KBM-7 (cell line): ENCODE data around the gene MAP3K5.

Experiments used
- DNase-seq: peaks from one replicate; pipeline ENCODE4 v3.0.0-alpha.2; 2015
- in situ Hi-C: fragments of 300-500 bp; cut with MboI; formaldehyde crosslinking; loops from 2 replicates; pipeline ENCODE4 v1.14.3; 2020; ENCODE audit warnings: low sequenced_read_pairs, low pct_unique_long_range_greater_than_20kb, mixed read lengths

MAP3K5 gene

DNA sequence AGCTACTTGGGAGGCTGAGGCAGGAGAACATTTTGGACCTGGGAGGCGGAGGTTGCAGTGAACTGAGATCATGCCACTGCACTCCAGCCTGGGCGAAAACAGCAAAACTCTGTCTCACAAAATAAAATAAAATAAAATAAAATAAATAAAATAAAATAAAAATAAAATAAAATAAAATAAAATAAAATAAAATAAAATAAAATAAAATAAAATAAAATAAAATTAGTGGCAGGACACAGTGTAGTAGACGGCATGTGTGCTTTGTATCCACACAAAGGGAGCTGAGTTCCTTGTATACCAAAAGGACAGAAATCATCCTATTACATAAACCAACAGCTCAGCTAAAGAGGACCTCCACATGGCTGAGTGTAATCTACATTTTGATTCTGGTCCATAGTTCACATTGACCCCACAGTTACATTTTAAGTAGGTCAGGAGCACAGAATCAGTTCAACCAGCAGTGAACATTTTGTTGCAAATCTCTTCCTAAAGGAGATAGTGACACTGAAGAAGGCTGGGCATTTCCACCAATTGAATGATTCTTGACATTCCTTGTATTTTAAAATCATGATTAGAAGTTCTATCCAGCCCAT, 150.3 kb downstream of the MAP3K5 start:
- DNase-seq, result no peak
- in situ Hi-C loops, result no loop called here

DNA sequence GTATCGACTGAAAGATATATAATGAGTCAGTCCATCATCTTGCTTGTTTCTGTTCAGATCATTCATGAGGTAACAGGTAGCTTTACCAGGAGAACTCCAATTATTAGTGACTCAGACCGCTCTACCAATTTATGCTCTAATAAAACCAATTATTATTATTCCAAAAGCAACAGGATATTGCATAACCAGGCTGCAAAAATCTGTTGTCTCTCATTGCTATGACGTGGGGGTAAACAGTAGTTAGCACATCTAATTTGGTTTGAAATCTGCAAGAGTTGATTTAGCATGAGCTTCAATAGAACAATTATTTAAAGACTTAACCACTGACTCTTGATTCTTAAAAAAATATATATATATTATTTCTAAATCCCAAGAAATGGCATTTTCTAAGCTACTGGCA, 151.1 kb downstream of the MAP3K5 start:
- in situ Hi-C loops, result no loop called here
- no peak for DNase-seq

DNA sequence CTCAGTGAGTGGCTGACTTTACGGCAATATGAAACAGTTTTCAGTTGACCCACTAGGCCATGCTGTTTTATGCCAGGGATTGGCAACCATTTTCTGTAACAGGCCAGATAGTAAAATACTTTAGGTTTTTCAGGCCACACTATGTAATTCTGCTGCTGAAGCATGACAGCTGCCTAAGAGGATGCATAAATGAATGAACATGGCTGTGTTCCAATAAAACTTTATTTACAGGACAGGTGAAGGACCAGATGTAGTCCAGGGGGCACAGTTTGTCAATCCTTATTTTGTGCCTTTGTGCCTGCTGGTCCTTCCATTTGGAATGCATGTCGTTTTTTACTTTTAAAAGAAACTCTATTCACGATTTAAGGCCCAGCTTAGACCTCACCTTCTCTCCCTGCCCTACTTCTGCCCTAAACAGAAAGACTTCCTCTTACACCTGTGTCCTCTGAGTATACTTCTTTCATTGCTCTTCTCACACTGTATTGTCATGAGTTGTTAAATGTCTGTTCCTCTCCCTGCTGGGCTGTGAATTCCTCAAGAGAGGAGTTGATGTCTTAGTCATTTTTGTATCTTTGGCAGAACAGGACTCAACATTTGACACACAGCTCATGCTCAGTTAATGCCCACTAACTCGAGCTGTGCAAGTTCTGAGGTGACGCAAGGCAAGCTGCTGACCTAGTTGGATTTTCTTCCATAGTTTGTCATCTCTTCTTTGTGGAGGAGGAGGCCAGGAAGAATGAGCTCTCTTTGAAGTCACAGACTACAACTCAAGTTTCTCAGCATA, 152.0 kb downstream of the MAP3K5 start:
- in situ Hi-C loops, result no loop called here
- DNase-seq, result no peak

DNA sequence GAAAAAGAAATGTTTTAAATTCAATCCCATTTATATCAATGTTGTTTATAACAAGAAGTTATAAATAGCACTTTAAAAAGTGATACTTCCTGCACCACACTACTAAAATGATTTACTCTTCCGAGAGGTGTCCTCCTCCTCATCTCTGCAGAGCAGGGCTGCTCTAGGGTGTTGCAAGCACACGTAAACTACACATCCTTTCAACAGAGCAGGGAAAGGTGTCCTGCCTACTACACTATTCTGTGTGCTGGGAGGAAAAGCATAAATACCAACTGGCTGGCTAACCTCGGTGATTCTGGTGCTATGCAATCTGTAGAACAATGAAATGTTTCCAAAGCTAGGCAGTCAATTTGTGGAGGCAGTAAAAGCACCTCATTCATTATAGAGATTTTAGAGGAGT, 152.6 kb downstream of the MAP3K5 start:
- in situ Hi-C loops, result no loop called here

DNA sequence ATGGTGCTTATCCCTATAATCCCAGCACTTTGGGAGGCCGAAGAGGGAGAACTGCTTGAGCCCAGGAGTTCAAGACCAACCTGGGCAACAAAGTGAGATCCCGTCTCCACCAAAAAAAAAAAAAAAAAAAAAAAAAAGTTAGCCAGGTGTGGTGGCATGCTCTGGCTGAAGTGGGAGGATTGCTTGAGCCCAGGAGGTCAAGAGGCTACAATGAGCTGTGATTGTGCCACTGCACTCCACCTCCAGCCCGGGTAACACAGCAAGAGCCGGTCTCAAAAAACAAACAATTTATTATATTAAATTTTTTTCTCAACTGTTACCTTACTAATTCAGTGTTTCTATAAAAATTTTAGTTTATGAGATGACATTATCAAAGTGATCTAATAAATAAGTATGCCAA, 156.7 kb downstream of the MAP3K5 start:
- in situ Hi-C loops, result no loop called here
- DNase-seq, result no peak

More for the DNA sequence above, 152.6 kb downstream of the MAP3K5 start:
- no peak for DNase-seq

DNA sequence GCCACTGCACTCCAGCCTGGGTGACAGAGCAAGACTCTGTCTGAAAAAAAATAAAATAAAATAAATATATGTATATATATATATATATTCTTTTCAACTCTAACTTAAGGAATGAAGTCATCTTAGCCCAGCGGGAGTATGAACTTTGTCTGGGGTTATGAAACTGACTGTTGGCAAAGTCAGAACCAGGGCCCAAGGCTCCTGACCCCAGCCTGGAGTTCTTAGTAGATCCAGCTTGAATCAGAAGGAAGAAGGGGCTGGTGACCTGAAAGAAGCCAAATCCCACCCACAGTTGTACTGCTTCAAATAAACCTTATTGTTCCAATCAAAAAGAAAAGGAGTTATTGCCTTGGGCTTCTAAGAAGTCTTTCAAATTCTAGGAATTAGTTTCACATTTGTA, 158.9 kb downstream of the MAP3K5 start:
- DNase-seq, result no peak

DNA sequence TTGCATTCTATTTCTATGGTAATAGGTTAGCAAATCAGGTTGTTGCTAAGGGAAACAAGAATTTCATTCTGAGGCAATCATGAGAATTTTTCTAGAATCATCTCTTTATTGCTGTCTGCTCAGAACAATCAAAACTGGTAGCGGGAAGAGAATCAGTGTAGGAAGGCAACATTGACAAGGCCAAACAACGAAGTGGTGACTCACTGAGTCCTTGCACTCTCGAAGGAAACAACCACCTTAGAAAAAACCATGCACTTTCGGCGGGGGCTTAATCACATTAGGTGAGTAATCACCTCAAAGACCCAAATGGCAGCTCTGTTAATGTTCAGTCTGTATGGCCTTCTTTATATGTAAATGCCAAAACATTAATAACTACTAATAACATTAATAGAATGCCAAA, 163.3 kb downstream of the MAP3K5 start:
- in situ Hi-C loops, result no loop called here
- no peak for DNase-seq

More for the DNA sequence above, 158.9 kb downstream of the MAP3K5 start:
- in situ Hi-C loops, result no loop called here

DNA sequence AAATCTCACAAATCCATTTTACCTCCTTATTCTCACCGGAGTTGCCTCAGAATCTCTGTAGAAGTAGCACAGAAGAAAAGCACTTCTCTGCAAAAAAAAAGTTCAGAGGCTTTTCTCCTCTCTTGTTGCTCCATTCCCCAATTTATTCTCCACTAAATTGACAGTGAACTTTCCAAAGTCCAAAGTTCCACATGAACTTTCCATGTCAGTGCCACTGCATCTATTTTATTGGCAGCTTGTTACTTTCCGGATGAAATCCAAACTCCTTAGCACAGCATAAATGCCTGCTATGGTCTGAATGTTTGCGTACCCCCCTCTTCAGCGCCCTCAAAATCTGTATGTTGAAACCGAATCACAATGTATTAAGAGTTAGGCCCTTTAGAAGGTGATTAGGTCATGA, 165.1 kb downstream of the MAP3K5 start:
- DNase-seq, result no peak
- in situ Hi-C loops, result no loop called here

DNA sequence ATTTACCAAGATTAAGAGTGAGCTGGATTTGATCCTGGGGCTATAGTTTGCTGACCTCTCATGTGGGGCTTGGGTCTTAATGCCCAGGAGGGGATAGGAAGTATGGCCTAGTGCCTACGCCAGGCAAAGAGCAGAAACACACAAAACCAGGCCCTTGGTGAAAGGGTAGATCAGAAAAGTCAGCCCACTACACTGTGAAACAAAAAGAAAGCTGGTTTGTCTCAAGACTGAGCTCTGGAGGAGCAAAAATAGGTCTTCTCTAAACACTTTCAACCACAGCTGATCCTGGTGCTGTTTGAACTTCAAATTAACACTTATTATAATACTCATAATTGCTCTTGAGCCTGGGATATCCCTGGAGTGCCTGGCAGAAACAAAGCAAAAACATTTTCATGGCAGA, 167.0 kb downstream of the MAP3K5 start:
- no peak for DNase-seq
- in situ Hi-C loops, result no loop called here

DNA sequence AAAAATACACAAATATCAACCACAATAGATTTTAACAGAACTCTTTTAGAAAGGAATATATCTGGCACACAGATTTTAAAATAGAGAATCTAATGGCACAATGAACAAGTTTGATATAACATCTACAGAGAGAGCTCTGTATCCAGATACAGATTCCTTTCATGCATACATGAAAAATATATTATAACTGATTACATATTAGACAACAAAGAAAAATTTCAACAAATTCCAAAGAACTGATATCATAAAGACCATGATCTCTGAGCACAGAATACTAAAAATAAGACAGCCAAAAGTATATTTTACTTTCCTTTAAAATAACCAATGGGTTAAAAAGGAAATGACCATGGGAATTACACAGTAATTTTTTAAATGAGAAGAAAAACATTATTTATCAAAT, 167.9 kb downstream of the MAP3K5 start:
- in situ Hi-C loops, result no loop called here
- DNase-seq, result no peak

DNA sequence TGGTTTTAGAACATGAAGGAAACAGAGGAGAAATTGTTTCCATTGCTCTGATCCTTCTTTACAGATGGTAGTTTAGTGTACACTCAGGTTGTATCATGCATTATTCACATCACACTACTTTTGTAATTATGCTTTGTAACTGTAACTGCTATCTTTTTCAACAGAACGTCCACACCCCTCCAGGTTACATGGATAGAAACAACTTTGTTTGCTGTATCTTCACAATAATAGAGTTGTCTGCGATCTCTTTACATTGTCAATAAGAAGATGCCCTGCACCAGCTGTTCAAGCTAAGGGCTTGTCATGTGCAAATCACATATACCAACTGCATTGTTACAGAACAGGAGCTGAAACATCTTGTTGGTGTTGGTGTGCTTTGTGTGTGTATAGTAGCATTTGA, 174.2 kb downstream of the MAP3K5 start:
- in situ Hi-C loops, result no loop called here
- DNase-seq, result no peak

DNA sequence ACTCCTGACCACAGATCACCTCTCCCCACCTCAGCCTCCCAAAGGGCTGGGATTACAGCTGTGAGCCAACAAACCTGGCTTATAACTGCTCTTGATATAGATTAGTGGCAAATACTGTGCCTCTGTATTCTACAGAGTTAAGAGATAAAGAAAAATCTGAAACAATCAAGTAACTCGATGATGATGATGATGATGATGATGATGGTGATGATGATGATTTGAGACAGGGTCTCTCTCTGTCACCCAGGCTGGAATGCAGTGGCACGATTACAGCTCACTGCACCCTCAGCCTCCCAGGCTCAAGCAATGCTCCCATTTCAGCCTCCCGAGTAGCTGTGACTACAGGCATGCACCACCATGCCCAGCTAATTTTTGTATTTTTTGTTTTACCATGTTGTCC, 175.8 kb downstream of the MAP3K5 start:
- in situ Hi-C loops, result no loop called here
- DNase-seq, result no peak

DNA sequence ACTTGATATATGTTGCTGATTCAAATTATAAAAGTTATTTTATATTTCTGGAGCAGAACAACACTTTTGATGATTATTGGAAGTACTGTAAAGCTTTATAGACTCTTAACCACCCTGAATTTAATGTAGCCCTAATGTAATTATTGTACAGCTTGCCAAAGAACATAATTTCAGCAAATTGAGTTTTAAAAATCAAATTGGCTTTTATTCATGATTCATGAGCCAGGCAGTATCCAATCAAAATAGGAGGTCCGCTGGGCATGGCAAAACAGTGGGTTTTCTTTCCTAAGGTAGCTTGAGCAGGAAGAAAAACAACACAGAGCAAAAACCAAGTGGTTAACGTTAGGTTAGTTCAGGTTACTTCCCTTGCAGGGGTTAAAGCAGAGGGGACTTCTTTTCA, 177.3 kb downstream of the MAP3K5 start:
- DNase-seq, result no peak
- in situ Hi-C loops, result no loop called here

DNA sequence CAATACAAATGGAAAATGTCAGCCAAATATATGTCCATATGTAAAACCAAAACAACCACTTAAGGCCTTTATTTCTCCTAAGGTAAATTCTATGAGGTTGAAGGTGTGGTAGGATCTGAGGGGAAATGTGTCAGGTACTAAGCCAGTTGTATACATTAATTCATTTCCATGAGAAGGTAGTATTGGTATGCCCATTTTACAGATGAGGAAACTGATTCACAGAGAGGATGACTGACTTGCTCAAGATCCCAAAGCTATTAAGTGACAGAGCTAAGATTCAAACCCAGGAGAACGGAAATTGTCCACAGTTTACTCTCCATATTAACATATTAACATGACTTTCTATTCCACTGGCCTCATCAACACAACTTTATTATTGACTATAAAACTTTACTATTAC, 177.9 kb downstream of the MAP3K5 start:
- no peak for DNase-seq
- in situ Hi-C loops, result no loop called here

DNA sequence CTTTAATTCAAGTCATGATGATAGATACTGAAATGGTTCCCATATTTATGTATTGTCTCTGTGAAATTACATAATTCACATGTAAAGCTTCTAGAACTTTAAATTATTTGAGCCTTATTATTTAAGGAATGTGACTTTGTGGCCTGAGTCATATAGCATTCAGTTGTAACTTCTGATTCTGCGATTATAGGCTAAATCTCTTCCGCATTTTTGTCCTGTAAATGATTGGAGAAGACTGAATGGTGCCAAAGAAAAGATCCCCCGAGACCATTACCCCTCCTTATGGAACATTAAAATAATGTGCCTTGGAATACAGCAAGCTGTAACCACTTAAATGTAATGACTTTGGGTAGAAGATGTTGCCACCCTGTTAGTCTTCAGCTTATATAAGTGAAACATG, 178.8 kb downstream of the MAP3K5 start:
- in situ Hi-C loops, result no loop called here
- DNase-seq, result no peak

DNA sequence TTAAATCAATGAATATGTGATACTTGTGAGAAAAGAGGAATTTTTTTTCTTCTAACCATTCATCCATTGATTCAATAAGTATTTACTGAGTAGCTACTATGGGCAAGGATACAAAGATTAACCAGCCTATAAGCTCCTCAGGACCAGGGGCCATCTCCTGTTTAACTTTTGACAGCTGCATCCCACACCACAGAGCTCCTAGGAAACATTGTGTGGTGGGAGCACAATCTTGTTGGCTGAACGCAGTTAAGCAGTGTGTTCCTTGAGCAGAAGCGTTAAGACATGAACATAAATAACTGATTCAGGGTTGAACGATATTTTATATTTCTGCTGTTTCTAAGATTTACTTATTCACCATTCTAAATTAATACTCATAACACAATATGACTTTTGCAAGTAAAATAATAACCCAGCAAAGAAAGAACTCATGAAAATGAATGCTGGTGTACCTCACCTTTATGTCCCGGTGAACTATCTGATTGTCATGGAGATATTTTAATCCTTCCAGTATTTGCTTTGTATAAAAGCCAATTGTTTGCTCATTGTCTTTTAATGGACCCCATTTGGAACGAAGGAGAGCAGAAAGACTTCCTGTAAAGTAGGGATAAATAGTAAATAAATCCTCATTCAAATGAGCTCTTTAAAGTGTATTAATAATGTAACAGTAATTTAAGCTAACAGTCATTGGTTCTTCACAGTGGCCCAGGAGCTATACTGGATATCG, 179.4 kb downstream of the MAP3K5 start:
- in situ Hi-C loops, result no loop called here
- DNase-seq, result no peak

DNA sequence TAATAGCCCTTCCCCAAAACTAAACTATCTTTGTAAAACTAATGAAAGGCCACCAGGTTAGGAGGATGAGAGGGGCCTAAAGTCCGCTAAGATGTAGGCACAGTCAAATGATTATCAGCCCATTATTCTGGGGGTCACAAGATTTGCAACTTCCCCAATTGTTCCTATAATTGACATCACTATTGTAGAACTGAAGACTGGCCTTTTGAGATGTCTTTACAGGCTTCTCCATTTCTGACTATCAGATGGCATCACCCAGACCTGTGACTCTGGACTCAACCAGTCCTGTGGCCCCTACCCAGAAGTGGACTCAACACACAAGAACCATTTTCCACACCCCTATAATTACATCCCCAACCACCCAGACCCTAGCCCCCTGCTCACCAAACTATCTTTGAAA, 180.5 kb downstream of the MAP3K5 start:
- in situ Hi-C loops, result no loop called here
- no peak for DNase-seq

DNA sequence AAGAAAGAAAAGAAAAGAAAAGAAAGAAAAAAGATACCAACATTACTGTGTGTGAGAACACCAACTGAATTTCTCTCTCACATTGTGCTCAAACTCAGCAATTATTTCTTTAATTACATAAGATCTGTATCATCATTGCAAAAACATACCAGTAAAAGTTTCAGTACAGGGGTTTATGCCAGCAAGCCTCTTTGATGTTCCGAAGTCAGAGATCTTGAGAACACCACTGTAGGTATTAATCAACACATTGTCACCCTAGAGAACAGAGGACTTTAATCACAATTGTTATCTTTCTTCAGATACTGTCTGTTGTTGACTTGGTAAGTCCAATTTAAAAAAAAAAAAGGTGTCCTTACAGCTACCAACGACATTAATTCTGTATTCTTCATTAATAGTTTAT, 181.1 kb downstream of the MAP3K5 start:
- no peak for DNase-seq
- in situ Hi-C loops, result no loop called here

DNA sequence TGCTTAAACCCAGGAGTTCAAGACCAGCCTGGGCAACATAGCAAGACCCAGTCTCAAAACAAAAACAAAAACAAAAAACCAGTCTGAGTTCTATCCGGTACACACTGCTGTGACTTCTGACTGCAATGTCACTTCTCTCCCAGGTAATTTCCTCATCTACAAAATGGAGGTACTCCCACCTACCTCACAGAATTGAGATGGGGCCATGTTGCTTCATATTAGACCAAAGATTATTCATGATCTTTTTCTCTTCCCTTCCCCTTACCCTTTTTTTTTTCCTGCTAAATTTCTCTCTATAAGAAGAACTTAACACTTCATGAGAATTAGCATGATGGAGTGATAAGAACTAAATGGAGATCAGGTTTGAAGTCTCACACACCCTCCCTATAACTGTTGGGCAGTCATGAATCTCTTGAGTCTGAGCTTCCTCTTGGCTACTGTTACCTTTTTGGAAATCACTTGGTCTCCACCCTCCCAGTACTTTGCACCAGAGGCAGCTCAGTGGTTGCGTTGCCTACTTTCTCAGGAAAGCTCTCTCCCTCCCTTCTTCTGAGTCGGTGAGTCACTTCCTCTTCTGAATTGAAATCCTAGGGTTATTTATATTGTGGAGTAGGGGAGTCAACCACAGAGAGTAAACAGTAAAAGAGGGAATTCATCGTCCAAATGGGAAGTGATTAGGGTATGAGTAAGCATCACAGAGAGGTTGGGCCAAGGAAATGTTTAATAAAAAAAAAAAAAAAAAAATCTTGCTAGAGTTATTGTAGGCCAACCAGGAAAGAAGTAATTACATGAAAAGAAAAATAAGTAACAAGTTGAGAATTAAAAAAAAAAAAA, 182.2 kb downstream of the MAP3K5 start:
- in situ Hi-C loops, result no loop called here
- peak; percentile 94 for DNase-seq

DNA sequence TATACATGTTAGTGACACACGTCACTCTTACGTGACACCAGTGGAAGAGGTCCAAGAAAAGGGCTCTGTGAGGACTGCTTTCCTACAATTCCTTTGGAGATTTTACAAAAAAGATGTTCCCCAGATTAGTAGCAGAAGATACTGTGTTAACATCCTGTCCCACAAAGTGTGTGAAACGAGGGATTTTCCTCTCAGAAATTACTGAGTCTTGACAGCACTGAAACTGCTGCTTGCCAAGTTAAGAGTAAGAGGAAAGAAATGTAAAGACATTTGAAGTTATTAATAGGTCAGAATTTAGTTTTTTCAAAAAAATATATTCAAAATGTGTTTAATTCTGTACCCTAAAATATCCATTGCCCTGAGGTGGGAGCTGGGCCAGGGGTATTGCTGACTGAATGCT, 183.3 kb downstream of the MAP3K5 start:
- in situ Hi-C loops, result no loop called here
- no peak for DNase-seq
